Kasumi-1 (cell line): ENCODE data around the gene KLRK1.
"Not testable (repeated sequence)": the region's sequence is repeated elsewhere in the genome, so short reads cannot be mapped to it uniquely, and the experiment has no call there.

Source experiments
- DNase-seq, 2 experiments: peaks; one replicate each; lab custom pipeline; 2025; lab: John Stamatoyannopoulos, UW

The KLRK1 gene

DNA sequence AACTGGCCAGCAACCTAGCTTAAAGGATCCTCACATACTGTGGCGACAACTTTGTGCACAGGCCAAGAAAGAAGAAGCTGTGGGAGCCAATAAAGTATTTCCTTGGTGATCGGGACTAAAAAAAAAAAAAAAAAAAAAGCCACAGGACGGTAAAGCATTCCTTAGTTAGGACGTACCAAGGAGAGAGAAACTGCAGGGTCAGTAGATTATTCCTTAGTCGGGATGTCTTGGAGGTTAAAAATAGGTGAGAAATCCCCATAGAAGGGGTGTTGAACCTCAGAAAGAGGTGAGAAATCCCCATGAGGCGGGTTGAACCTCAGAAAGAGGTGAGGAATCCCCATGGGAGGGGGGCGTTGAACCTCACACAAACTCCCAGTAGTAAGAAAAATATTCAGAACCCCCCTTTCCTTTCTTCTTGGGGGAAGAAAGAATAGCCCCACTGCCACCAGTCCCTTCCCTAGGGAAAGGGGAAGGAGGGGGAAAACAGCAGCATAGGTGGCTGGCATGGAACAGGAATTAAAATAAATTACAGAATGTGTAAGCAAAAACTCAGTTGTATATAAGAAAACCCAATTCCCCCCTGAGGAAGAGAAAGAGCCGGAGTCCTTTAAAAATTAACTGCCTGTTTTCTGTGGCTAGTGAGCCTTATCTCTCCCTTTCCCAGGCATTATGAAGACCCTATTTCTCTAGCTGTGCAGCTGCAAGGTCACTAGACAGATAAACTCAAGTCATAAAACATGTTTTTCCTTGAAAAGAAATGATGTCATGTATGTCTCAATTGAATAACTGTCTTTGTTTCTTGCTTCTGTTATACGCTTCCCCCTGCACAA, 26.8 kb downstream of the KLRK1 start:
- no peak for DNase-seq

DNA sequence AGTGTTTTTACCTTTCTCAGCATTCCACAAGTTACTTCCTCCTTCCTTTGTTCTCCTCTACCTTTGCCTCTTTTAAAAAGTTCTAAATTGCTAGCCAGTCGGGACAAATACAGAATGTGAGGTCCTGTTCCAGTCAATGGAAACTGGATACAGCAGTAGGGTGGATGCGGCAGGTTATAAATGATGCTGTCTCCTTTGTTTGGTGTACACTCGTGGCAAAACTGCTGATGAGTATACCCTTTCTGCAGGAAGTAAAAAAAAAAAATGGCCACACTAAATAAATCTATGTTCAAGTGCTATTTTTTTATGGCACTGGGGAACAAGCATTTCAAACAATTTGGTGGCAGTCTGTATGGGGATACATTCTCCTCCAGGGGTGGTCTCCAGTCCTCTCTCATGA, 27.5 kb downstream of the KLRK1 start:
- no peak for DNase-seq

DNA sequence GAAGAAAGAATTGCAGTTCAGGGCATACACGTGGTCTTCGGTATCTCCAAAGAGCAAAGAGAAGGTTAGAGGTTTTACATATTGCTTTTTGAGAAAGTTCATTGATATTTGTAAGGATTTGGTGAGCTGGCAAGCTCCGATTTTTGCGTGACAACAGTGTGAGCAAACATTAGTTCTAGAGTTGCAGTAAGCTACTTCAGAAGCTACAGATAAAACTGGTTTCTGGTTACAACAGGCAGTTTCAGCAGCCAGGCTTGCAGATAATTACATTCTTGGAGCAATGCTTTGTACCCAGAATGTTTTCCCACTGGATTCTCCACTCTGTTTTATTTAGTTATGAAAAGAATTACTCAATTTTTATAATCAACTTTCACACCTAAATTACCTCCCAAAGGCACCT, 28.2 kb downstream of the KLRK1 start:
- DNase-seq = no peak

DNA sequence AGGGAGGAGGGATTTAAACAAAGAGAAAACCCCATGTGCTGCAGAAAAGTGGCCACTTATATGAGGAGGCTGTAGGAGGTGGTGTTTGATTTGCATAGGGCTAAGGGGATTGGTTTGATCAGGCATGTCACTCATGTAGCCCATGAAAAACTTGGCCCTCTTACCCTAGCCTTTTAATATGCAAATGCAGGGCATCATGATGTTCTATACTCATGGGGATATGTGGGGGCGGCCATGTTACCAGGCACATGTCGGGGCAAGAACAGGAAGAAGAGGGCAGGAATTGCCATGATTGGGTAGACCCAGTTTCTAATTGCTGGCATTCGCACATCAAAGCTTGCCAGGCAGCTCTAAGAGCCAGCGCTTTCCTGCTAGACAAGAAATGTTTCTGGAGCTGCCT, 28.8 kb downstream of the KLRK1 start:
- no peak for DNase-seq

DNA sequence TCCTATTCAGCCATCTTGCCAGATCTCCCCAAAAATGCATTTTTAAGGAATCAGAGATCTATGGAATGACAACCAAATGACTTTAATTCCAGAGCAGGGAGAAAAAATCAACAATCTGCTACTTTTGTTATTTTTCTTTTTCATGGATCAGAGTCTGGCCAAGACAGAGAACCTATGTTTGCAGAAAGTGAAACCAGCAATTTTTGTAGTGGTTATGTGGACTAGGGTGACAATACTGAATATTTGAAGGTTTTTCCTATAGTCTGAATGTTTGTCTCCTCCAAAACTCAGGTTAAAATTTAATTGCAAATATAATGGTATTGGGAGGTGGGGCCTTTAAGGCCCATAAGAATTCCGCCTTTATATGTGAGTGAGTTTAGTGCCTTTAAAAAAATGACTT, 30.9 kb downstream of the KLRK1 start:
- DNase-seq = no peak

DNA sequence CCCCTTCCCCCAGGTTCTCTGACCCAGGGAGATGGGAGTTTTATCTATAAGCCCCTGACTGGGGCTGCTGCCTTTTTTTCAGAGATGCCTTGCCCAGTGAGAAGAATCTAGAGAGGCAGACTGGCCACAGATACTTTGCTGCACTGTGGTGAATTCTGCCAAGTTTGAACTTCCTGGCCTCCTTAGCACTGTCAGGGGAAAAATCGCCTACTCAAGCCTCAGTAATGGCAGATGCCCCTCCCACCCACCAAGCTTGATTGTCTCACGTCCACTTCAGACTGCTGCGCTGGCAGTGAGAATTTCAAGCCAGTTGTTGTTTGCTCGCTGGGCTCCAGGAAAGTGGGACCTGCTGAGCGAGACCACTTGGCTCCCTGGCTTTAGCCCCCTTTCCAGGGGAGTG, 31.7 kb downstream of the KLRK1 start:
- DNase-seq = no peak

DNA sequence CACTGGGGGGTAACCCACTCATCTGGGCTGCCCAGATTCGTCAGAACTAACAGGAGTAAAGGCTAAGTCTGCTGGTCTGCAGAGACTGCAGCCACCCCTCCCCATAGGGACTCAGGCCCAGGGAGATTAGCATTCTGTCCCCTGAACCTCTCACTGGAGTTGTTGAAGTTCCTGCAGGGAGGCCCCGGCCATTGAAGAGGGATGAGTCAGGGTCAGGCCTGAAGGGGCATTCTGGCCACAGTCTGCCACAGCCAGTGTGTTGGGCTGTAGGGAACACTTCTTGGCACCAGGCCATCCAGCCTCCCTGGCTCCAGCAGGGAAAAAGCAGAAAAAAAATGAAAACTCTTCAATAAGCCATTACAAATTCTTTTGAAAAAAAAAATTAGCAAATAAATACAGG, 35.3 kb downstream of the KLRK1 start:
- no peak for DNase-seq

DNA sequence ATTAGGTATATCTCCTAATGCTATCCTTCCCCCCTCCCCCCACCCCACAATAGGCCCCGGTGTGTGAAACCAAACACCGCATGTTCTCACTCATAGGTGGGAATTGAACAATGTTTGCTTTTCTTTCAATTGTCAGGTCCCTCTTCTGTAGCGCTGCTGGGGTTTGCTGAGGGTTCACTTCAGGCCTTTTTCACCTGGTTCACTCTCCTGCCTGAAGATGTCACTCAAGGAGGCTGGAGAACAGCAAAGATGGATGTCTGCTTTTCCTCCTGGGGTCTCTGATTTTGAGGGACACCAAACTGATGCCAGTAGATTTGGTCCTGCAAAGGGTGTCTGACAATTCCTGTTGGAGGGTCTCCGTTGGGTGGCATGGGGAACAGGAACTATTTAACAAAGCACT, 35.8 kb downstream of the KLRK1 start:
- DNase-seq = no peak

DNA sequence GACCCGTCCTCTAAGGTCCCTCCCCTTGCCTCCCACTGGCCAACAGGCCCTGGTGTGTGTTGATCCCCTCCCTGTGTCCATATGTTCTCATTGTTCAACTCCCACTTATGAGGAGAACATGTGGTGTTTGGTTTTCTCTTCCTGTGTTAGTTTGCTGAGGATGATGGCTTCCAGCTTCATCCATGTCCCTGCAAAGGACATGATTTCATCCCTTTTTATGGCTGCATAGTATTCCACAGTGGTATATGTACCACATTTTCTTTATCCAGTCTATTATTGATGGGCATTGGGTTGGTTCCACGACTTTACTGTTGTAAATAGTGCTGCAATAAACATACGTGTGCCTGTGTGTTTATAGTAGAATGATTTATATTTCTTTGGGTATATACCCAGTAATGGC, 38.4 kb downstream of the KLRK1 start:
- DNase-seq = not testable (repeated sequence)

DNA sequence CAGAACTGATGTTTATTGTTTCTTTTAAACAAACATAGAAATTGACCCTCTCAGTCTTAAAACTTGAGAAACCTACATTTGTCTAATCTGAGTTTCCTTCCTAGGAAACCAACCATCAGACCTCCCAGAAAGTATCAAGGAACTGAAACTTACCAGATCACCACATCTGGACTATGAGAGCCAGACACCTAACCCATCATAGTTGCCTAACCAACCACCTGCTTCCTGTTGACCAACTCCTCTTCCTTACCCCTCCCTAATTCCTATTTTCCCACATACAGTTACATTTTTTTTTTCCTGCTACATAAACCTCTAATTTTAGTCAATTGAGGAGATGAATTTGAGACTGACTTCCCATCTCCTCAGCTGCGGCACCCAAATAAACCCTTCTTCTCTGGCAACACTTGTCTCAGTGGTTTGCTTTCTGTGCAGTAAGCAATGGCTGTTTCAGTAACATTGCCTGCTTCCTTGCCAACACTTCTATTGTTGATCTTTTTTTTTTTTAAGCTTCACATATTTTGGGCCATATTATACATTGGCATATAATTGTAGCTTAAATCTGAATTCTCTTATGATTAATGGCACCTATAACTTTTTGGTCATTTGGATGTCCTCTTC, 47.8 kb downstream of the KLRK1 start:
- no peak for DNase-seq

DNA sequence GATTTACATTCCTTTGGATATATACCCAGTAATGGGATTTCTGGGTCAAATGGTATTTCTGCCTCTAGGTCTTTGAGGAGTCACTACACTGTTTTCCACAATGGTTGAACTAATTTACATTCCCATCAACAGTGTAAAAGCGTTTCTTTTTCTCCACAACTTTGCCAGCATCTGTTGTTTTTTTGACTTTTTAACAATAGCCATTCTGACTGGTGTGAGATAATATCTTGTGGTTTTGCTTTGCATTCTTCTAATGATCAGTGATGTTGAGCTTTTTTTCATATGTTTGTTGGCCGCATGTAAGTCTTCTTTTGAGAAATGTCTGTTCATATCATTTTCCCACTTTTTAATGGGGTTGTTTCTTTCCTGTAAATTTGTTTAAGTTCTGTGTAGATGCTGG, 48.9 kb downstream of the KLRK1 start:
- DNase-seq = not testable (repeated sequence)

DNA sequence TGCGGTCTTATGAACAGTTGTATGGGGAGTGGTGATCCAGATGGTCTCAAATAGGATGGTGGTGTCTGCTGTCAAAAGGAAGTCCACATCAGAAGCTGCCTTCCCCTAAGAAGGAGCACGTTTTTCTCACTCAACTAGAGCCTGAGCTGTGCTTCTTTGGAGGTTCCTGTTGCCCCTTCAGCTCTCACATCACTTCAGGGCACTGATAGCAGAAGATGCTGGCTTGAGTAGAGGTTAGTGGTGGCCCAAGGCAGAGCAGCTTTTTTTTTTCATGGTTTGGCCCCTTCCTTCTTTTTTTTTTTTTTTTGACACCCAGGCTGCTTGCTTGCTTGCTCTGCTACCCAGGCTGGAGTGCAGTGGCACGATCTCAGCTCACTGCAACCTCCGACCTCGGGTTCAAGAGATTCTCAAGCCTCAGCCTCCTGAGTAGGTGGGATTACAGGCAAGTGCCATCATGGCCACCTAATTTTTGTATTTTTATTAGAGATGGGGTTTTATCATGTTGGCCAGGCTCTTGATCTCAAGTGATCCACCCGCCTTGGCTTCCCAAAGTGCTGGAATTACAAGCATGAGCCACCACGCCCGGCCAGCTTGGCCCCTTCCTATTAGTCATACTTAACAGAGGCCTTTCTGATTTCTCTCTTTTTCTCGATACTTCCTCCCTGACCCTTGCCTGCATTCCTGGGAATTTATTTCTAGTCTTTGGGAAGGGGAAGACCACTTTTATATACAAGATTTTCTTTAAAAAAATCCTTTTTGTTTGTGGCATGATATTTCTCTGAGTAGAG, 50.6 kb downstream of the KLRK1 start:
- DNase-seq = no peak

DNA sequence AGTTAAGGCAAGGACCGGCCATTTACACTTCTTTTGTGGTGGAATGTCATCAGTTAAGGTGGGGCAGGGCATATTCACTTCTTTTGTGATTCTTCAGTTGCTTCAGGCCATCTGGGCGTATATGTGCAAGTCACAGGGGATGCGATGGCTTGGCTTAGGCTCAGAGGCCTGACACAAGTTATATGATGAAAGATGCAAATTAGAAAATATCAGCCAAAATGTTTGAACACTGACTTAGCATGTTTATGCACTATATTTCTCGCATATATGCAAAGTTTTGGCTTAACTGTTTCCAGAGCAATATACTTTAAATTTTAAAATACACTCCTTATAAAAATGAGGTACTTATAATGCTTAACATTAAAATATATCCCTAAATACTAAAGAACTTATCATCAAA, 51.4 kb downstream of the KLRK1 start:
- not testable (repeated sequence) for DNase-seq

DNA sequence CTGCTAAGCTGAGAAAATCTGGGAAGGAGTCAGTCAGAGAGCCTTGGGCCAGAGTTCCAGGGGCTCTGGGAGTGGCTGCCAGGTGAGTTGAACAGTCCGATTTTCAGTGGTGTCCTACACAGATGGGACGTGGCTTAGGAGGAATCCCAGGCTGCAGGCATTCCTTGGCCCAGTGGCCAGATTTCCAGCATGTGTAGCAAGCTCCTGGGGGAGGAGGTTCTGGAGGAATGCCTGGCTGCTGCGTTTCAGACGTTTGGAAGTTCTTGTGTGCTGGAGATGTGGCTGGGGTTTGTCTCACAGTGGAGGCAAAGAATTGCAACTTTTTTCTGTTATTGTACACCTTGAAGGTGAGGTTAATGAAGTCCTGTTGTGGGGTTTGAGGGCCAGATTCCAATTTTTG, 53.6 kb downstream of the KLRK1 start:
- DNase-seq = not testable (repeated sequence)

DNA sequence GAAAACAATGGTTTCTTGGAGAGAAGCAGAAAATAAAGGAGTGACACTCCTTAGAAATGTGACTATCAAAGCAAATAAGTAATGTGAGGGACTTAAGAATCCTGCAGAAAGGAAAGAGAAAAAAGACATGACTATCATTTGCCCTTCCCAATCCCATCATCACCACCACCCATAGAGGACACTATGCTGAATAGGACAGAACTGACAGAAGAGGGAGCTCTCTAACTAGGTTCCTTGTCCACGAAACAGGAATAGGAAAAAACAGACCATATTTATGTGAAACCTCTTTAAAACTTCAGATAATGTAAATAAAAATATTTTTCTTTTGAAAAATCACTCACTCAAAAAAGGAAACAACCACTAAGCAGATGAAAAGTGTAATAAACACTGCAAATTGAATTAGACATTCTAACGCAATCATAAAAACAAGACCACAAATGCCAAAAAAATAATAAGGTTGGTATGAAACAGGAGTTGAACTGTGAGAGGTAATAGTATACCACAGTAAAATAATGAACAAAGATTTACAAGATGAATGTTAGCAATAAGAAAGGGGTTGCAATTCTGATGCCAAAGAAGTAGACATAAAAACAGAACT, 58.1 kb downstream of the KLRK1 start:
- DNase-seq = peak; percentile 57 to 67

DNA sequence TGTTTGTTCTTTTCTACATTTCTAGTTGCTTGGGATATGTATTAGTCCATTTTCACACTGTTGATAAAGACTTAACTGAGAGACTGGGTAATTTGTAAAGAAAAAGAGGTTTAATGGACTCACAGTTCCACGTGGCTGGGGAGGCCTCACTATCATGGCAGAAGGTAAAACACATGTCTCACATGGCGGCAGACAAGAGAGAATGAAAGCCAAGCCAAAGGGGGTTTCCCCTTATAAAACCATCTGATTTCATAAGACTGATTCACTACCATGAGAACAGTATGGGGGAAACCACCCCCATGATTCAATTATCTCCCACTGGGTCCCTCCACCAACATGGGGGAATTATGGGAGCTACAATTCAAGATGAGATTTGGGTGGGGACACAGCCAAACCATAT, 61.1 kb downstream of the KLRK1 start:
- not testable (repeated sequence) for DNase-seq
